ENCODE results near the gene ZNF827.
A peak's percentile ranks its signal among the peaks of the same experiment; 100 is the strongest.

ZNF827 gene

GRCh38 chr4:145938618-145939440 is at the start of gene ZNF827:
ZNF827 (minus strand) TSS chr4:145938823; CDS start chr4:145938407, 416 bp downstream.
- DNase-seq (ENCODE audit: low read depth): no peak
- in situ Hi-C loops (cut with HindIII; ENCODE audit: low sequenced_read_pairs): no loop called here
- peak within 1 kb of the TSS; percentile 76 for H3K4me3 ChIP-seq (ENCODE audit: low read depth, low read length)
- no peak for TF ChIP-seq CTCF (IDR thresholded peaks at IDR 0.05; ENCODE audit: low read depth, low read length, missing control alignments)

GRCh38 chr4:145984563-145984962 is 45.9 kb upstream of the ZNF827 start:
- in situ Hi-C loops (cut with HindIII; ENCODE audit: low sequenced_read_pairs): no loop called here
- no peak for DNase-seq (ENCODE audit: low read depth)
- no peak overlapping the region for H3K4me3 ChIP-seq (ENCODE audit: low read depth, low read length)
- no peak for TF ChIP-seq CTCF (IDR thresholded peaks at IDR 0.05; ENCODE audit: low read depth, low read length, missing control alignments)

- no peak for TF ChIP-seq CTCF (IDR thresholded peaks at IDR 0.05; ENCODE audit: low read depth, low read length, missing control alignments)
- in situ Hi-C loops (cut with HindIII; ENCODE audit: low sequenced_read_pairs): no loop called here
- no peak overlapping the region for H3K4me3 ChIP-seq (ENCODE audit: low read depth, low read length)
- no peak for DNase-seq (ENCODE audit: low read depth)
Observed at GRCh38 chr4:145982791-145983190, 44.2 kb upstream of the ZNF827 start.

GRCh38 chr4:145979160-145979559 is 40.5 kb upstream of the ZNF827 start:
- no peak for DNase-seq (ENCODE audit: low read depth)
- no peak for TF ChIP-seq CTCF (IDR thresholded peaks at IDR 0.05; ENCODE audit: low read depth, low read length, missing control alignments)
- H3K4me3 ChIP-seq (ENCODE audit: low read depth, low read length): no peak overlapping the region
- in situ Hi-C loops (cut with HindIII; ENCODE audit: low sequenced_read_pairs): no loop called here

GRCh38 chr4:145976680-145977079 is 38.1 kb upstream of the ZNF827 start:
- H3K4me3 ChIP-seq (ENCODE audit: low read depth, low read length): no peak overlapping the region
- DNase-seq (ENCODE audit: low read depth): no peak
- in situ Hi-C loops (cut with HindIII; ENCODE audit: low sequenced_read_pairs): no loop called here
- TF ChIP-seq CTCF (IDR thresholded peaks at IDR 0.05; ENCODE audit: low read depth, low read length, missing control alignments): no peak

GRCh38 chr4:145960012-145960411 is 21.4 kb upstream of the ZNF827 start:
- DNase-seq (ENCODE audit: low read depth): no peak
- H3K4me3 ChIP-seq (ENCODE audit: low read depth, low read length): no peak overlapping the region
- no peak for TF ChIP-seq CTCF (IDR thresholded peaks at IDR 0.05; ENCODE audit: low read depth, low read length, missing control alignments)
- in situ Hi-C loops (cut with HindIII; ENCODE audit: low sequenced_read_pairs): no loop called here
